Stimulated activated naive CD8-positive, alpha-beta T cell treated with anti-CD3 and anti-CD28 coated beads, Interleukin-15, Interleukin-2, amounts not matched to agents 100 U/mL and 50 U/mL, for 24 hours (primary cell): ENCODE data around the gene IL37.
"Not testable (repeated sequence)": the region's sequence is repeated elsewhere in the genome, so short reads cannot be mapped to it uniquely, and the experiment has no call there.

Experiments
- ATAC-seq: fragments of 150-1000 bp; cut with Tn5 transposase; one replicate; pipeline ENCODE4 v1.10.0; 2021
- DNase-seq: peaks from one replicate; pipeline ENCODE4 v3.0.0; 2021

Gene IL37

DNA sequence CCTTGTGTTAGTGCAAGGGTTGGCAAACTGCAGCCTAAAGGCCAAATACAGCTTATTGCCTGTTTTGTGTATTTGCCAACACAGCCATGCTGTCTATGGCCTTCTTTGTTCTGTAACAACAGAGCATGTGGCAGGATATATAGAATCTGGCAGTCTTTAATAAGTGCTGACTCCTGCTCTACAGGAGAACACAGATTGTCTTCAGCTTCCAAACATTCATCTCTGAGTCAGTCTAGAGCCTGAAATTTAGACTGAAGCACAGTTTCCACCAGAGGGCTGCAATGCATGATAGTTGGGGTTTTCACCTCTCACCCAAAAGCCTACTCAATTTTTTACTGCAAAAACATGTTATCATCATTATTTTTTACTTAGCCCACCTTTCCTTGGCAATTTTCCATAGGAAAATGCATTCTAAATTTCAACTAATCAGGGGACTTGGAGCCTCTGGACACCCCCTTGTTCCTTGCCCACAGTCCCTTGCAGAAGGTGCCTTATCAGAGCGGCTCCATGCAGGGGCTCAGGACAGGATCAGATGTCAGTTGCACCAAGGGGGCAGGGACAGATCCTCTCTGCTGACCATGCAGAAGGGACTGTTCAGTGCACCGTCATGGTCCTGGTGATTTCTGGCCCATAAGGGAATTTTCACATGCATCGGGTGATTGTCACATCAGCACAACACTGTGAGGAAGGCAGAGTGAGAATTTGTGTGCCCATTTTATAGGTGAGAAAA lies 12.4 kb downstream of the IL37 start:
- DNase-seq (no peak), ATAC-seq (peak; percentile 31)

DNA sequence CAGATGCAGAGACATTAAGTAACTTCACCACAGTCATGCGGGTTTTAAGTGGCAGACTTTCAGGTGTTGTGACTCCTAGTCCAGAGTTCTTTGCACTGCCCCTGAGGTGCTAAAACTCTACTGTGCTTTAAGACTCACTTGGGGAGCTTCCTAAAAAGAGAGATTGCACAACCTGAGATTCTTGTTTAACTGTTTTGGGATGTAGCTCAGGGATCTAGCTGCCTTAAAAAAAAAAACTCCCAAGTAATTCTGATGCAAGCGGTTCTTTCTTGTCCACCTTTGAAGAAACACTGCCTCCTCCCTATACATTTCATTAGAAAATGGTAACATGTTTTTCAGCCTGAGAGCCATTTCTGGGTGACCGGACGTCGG lies 13.0 kb downstream of the IL37 start:
- no peak for ATAC-seq

DNA sequence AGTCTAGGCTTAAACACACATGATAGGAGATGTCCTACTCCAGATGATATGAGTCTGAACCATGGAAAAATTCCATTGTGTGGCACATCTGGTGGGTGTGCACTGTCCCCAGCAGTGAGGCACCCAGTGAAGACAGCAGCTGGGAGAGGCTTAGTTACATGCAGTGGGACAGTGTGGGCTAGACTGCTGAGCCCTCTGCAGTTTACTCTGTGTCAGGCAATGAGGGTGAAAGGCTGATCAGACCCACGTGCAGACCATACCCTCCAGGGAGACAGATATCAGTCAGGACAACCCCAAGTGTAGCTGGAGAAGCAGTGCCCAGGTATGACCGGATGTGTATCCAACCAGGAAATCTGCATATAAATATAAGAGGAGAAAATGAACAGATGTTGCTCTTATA lies 13.4 kb downstream of the IL37 start:
- ATAC-seq (no peak), DNase-seq (no peak)

More for the DNA sequence above, 13.0 kb downstream of the IL37 start:
- DNase-seq: no peak

DNA sequence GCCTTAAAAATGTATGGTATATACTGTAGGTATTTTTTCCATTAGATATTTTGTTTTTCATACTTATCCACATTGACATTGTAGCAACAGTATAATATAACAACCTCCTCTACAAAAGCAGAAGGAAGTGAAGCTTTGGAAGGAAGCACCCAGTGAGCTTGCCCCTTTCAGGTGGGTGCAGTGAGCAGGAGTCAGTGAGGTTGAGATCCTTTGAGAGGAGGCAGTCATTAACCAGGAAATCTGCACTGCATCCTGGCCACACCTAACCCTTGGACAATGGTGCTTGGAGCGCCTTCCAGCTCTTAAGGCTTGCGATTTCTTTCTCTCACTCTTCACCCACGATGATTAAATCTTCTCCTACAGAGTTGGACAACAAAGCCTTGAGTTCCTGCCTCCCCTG lies 13.9 kb downstream of the IL37 start:
- no peak for ATAC-seq

DNA sequence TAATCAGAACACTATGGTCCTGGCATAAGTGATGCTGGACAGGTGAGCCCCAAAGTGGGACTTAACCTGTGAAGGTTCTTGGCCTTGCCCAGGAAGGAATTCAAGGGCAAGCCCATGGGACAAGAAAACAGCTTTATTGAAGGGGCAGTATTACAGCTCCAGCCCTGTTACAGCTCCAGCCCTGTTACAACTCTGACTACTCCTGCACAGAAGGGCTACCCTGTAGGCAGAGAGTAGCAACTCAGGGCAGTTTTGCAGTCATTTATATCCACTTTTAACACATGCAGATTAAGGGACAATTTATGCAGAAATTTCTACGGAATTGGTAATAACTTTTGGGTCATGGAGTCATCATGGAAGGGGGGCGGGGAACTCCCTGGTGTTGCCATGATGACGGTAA lies 15.7 kb downstream of the IL37 start:
- no peak for ATAC-seq
- no peak for DNase-seq

More for the DNA sequence above, 13.9 kb downstream of the IL37 start:
- DNase-seq: no peak

DNA sequence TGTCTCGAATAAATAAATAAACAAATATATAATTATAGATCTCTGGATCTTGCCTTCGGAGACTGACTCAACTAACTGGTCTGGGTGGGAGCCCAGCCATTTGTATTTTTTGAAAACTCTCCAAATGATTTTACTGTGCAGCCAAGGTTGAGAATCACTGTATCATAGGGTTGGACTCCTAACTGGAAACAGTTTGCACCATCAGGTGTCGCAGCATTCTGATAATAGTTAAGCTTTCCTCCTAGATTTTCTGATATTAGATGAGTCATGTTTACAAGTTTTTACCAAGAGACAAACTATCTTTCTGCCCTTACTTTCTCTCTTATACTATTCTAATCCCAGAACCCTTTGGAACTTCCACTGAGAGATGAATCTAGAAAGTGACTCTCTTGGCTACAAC lies 16.8 kb downstream of the IL37 start:
- DNase-seq (no peak), ATAC-seq (no peak)

DNA sequence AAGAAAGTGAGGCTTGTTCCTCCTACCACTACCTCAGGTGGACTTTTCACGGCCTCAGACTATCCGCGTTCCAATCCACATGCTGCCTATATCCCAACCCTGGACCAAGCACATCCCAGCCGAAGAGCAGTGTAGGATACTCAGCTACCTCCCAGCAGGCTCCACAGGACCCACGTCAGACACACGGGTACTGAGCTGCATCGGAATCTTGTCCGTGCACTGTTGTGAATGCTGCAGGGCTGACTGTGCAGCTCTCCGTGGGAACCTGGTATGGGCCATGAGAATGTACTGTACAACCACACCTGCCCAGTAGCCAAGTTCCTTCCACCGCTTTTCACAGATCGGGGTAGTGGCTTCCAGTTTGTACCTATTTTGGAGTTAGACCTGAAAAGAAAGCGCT lies 22.3 kb downstream of the IL37 start:
- ATAC-seq (no peak), DNase-seq (no peak)

DNA sequence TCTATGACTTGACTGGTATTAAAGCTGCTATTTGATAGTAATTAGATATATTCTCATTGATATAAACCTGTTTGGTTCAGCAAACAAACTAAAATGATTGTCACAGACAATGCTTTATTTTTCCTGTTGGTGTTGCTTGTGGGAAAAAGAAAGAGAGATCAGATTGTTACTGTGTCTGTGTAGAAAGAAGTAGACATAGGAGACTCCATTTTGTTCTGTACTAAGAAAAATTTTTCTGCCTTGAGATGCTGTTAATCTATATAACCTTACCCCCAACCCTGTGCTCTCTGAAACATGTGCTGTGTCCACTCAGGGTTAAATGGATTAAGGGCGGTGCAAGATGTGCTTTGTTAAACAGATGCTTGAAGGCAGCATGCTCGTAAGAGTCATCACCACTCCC lies 23.2 kb downstream of the IL37 start:
- not testable (repeated sequence) for ATAC-seq, DNase-seq

DNA sequence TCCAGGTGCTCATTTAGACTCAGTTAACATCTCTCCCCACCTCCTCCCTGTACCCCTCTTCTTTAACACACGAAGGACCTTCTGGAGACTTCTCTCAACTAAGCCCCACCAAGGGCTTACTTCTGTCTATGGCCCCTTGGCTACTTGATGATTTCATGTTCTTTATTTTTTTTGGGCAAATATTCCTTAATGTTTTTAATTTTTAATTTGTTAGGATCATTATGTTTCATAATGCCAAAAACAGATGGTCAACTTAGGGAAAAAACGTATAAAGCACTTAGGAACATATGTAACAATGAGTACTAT lies 25.9 kb downstream of the IL37 start:
- ATAC-seq: no peak
- no peak for DNase-seq

DNA sequence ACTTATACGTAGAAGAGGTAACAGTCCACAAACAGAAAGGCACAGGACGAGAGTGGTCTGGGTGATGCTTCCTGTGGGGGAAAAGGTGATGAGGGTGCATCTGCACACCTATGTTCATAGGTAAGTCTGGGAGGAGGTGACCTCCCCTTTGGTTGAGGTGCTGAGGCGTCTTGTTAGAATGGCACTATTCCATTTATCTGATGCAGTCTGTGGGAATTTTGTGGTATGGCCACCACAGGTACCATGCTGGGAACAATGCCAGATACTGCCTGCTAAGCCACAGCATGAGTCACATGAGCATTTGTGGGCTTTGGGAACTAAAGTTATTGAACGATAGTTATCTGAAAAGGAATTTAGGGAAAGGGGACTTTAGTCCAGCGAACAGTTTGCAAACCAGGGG lies 27.9 kb downstream of the IL37 start:
- DNase-seq (no peak), ATAC-seq (no peak)

DNA sequence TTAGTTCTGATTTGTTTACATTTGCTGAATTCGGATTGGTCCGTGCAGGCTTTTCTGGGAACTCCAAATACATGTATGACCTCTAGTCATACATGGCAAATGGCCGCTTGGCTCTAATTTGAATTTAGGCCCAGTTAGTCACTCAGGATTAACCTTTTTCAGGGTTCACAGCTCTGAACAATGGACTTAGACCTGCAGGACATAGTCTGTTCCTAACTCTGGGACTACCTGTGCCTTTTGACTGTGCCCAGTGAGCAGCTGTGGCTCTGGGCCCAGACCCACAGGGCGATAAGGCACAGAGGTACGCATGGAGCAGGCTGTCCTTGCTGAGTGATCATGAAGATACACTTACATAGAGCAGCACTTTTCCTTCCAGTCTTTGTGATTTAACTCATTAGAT lies 28.5 kb downstream of the IL37 start:
- ATAC-seq (no peak), DNase-seq (no peak)

DNA sequence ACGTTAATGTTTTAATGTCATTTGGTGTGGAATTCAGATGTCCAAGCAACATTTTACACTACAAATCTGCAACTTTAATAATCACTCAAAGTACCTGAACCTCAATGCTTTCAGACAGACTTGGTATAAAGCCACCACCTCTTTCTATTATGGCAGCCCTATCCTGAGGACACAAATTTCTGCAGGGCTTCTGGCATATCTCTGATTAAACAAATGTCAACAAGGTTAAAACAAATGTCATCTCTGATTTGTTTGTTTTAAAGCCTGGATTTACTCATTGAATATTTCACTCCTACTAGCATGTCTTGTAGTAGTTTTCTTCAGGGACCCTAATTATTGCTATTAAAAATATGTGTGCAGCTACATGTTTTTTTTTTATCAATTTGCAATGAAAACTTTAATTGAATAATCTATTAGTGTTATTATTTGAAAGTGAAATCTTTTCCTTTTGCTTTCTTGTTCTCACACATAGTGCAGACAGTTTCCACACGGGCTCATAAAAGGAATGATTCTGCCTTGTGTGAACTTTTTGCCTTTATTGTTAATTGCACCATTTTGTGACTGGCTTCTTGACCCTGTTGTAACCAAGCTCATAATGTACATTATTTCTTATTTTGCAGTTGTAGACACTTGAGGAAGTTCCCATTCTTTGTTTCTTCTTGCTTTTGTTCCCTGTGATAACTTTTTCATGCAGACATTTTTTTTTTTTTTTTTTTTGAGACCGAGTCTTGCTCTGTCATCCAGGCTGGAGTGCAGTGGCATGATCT lies 30.1 kb downstream of the IL37 start:
- ATAC-seq: no peak
- DNase-seq: no peak

DNA sequence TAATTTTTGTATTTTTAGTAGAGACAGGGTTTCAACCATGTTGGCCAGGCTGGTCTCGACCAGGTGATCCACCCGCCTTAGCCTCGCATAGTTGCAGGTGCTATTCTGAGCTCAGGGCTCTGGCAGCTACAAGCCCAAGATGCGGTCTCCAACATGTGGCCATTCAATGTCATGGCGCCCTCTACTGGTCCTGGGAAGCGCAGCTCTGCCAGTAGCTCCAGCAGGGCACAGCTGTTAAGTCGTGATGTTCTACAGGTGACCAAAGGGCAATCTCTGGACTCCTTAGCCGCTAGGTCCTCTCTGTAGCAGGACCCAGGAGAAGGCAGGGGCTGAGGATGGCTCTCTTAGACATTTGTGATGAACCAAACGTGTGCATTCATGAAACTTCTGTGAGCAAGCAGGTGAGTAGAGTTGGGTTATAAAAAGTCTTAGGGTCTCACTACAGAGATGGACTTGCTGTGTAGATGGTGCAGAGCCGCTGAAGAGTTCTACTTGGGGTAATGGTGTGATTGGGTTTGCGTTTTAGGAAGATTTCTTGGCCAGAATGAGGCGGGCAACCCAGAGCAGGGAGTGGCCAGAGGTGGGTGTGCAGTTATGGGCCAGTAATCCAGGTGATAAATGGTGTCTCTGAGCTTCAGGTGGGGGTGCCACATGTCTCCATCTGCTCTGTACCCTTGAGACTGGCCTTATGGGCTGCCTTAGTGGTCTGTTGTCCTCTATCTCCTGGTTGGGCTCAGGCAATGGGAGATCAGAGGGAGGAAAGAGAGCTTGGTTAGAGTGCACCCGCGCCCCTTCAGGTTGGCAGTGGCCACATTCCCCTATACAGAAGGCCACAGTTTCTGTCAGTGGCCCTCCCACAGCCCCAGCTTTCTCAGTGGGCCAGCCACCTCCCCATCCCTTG lies 31.0 kb downstream of the IL37 start:
- ATAC-seq (peak; percentile 87), DNase-seq (peak; percentile 79)

DNA sequence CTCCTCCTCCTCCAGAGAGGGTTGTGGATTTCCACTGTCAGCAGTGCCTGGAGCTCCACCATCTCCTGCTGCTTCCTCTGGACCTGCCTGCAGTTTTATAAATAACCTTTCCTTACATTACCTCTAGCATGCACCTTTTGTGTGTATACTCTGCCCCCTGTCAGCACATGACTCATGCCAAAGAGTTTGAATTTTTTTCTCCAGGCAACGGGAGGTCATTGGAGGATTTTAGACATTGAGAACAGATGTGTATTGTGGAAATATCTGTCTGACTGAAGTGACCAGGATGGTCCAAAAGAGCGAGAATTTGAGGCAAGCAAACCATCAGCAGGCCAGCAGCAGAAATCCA lies 31.7 kb downstream of the IL37 start:
- DNase-seq (no peak), ATAC-seq (no peak)

DNA sequence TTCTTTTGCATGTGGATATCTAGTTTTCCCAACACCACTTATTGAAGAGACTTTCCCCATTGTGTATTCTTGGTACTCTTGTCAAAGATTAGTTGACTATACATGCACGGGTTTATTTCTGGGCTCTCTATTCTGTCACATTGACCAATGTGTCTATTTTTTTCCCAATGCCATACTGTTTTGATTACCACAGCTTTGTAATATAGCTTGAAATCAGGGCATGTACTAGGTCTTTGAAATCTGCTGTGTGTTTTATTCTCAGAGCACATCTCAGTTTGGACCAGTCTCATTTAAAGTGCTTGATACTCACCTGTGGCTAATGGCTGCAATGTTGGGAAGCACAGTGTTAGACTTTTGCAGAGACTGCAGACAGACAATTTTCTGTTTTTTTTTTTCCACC lies 34.0 kb downstream of the IL37 start:
- no peak for DNase-seq

DNA sequence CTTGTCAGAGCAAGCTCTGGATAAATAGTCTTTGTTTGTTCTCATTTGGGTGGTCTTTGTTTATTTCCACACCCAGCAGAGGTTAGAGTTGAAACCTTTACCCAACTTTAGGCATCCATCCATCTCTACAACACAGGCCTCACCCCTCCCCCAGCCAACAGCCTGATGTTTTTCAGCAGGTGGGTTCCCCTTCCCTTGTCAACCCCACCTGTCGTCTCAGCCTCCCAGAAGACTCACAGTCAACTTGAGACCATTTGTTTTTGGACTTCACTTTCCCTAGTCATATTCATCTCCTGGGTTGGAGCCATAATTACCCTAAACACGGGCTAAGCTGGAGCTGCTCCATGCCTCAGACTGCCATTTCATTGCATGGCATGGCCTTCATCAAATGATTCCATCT lies 35.1 kb downstream of the IL37 start:
- no peak for DNase-seq
- ATAC-seq: no peak

More for the DNA sequence above, 34.0 kb downstream of the IL37 start:
- ATAC-seq: no peak

DNA sequence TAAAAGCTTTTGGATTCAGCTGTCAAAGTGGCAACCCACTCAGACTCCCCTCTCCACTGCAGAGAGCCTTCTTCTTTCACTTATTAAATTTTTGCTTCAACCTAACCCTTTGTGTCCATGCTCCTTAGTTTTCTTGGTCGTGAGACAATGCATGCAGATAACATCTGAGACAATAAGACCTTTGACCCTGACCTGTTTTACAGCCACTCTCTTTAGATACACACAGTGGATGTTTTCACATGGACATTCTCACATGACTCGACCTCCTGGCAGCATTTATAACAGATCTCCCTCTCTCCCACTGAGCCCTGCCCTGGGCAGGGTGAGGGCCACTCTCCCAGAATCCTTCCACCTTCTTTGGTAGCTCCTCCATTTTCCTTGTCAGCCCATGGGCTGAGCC lies 36.4 kb downstream of the IL37 start:
- no peak for ATAC-seq
- DNase-seq: no peak

DNA sequence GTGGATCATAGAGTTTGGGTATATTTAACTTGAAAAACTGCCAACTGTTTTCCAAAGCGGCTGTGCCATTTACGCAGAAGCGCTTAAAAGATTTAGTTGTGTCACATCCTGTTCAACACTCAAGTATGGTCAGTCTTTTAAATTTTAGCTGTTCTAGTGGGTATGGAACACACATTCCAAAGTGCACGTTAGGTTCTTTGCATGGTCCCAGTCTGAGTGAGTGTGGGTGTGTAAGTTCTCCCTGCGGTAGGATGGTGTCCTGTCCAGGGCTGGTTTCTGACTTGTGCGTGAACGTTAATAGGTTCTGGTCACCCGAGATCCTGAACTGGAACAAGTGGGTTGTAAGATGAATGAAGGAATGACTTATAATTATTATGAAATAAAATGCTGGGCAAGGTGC lies 38.5 kb downstream of the IL37 start:
- no peak for ATAC-seq
- DNase-seq: no peak

DNA sequence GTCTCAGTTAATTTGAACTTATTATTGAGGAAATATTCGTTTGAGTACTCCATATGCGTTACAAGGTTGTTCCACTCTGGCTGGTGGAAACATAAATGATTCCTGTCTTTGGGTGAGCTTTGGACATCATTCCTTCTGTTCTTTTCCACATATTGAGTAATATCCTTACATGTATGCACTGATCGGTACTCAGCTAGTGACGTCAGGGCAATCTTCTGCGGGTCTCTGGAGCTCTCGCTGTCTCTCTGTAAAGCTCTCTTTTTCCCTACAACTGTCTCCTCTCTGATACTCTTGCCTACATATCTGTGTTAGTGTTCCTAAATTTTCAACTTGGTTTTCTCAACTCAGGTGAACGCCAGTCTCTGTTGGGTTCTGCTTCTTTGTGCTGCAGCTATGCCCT lies 43.4 kb downstream of the IL37 start:
- no peak for ATAC-seq
- no peak for DNase-seq

DNA sequence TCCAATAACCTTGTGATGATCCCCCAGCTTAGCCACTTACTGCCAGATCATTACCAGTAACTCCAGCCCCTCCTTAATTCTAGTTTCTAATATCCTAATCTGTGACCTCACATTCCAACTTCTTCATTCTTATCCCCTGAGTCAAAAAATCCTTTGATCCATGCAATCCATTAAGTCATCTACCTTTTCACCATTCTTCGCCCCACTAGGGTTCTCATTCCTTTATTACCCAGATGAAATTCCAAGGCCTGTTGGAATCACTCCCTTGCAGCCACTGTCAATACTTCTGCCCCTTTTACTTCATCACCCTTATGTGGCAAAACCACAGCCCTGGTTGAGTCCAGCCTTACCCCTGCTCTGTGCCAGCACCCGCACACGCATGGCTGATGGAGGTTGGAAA lies 46.5 kb downstream of the IL37 start:
- ATAC-seq (no peak), DNase-seq (no peak)

DNA sequence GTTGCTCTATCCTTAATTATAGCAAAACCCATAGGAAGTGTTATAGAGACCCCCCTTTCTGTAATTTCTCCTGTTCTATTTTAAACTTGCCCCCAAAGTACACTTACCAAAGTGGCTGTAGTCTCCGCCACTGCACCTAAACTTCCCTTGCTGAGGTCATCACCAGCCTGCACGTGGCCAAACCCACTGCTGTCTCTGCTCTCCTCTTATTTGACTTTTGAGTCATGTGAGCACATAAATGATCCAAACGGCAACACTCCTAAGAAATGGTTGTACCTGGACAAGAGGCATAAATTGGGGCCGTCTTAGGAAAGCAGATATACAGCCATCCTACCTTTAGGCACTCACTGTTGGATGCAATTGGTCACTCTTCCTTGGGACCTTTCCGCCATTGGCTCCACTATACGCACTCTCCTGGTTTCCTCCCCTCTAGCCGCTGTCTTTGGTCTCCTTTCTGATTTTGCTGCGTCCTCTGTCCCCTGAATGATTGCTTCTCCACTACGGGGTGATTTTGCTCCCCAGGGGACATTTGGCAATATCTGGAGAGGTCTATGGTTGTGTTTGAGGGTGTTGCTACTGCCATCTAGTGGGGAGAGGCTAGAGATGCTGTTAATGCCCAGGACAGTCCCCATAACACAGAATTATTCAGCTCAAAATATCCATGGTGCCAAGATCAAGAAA lies 47.6 kb downstream of the IL37 start:
- ATAC-seq: peak; percentile 75
- DNase-seq: peak; percentile 22

DNA sequence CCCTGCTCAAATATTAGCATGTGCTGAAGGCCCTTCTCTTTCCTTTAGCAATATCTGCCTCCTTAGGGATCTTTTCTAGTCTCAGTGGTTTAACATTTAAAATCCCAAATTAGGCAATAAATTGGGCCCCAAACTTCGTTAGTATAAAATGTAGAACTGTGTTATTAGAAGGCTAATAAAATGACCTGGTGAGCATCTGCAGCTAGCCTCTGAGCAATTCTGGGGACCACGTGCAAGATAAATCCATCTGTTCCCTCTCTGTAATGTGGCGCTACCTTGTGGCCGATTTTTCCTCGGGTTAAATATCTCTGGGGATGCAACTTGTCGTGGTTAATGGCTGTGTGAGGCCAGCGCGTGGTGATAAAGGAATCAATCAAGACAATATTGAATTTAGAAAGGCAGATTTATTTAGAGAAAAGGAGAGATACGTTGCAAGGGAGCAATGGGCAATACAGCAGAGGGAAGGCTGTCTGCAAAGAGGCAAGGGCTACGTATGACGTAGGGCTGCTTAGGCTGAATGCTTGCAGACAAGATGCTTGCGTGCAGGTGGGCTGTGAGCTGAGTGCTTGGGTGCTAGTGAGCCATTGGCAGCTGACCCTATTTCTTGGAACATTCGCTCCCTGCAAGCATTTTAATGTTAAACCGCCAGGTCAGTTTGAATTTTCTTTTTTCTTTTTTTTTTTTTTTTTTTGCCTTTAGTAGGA lies 48.3 kb downstream of the IL37 start:
- DNase-seq (no peak), ATAC-seq (no peak)
